Hepatocyte (in vitro differentiated cells): ENCODE measurements around the gene CALHM6. TPM values are rescaled to one million over a fixed set of nuclear protein-coding genes. Genes with fewer than 3 reads are reported as not detected.

Source experiments
- DNase-seq: peaks from one replicate; pipeline ENCODE4 v3.0.0-alpha.2; 2016; ENCODE audit warnings: low spot score
- H2AFZ ChIP-seq: fragments of 200-600 bp; sonication (generic); 2 replicates; pipeline ENCODE4 v1.6.0; 2016; ENCODE audit warnings: antibody characterized with exemption, mild to moderate bottlenecking
- H3K27ac ChIP-seq: fragments of 200-600 bp; sonication (generic); 2 replicates; pipeline ENCODE4 v1.5.1; 2016; ENCODE audit warnings: mild to moderate bottlenecking
- H3K27me3 ChIP-seq: fragments of 200-600 bp; sonication (generic); 2 replicates; pipeline ENCODE4 v1.6.1; 2016
- H3K36me3 ChIP-seq: fragments of 200-600 bp; sonication (generic); replicated peaks from 2 replicates; pipeline ENCODE4 v1.5.1; 2016; ENCODE audit warnings: low read depth; ENCODE audit not compliant: insufficient read depth
- H3K4me1 ChIP-seq: fragments of 200-600 bp; sonication (generic); 2 replicates; pipeline ENCODE4 v1.5.1; 2016; ENCODE audit warnings: mild to moderate bottlenecking, moderate library complexity; ENCODE audit not compliant: insufficient read depth
- H3K4me2 ChIP-seq: fragments of 200-600 bp; sonication (generic); 2 replicates; pipeline ENCODE4 v1.6.0; 2016
- H3K4me3 ChIP-seq: fragments of 200-600 bp; sonication (generic); 2 replicates; pipeline ENCODE4 v1.5.1; 2016; ENCODE audit warnings: mild to moderate bottlenecking
- H3K79me2 ChIP-seq: fragments of 200-600 bp; sonication (generic); 2 replicates; pipeline ENCODE4 v1.6.0; 2017; ENCODE audit warnings: mild to moderate bottlenecking
- H3K9me2 ChIP-seq: fragments of 200-600 bp; sonication (generic); replicated peaks from 2 replicates; pipeline ENCODE4 v1.6.0; 2017; ENCODE audit warnings: mild to moderate bottlenecking; ENCODE audit not compliant: insufficient read depth
- H3K9me3 ChIP-seq: fragments of 200-600 bp; sonication (generic); 2 replicates; pipeline ENCODE4 v1.5.1; 2016; ENCODE audit warnings: low read depth, mild to moderate bottlenecking
- H4K20me1 ChIP-seq: fragments of 200-600 bp; sonication (generic); 2 replicates; pipeline ENCODE4 v1.6.0; 2016; ENCODE audit warnings: mild to moderate bottlenecking; ENCODE audit not compliant: insufficient read depth, poor library complexity, severe bottlenecking
- CTCF ChIP-seq: fragments of 200-600 bp; sonication (generic); IDR thresholded peaks from 2 replicates; pipeline ENCODE4 v1.5.1; 2016; ENCODE audit warnings: antibody characterized with exemption, mild to moderate bottlenecking; ENCODE audit not compliant: poor library complexity
- EZH2 ChIP-seq: fragments of 200-600 bp; sonication (generic); IDR thresholded peaks from 2 replicates; pipeline ENCODE4 v1.6.1; 2016; ENCODE audit warnings: antibody characterized with exemption, mild to moderate bottlenecking, borderline replicate concordance
- EZH2phosphoT487 ChIP-seq: fragments of 200-600 bp; sonication (generic); IDR thresholded peaks from one replicate; pipeline ENCODE4 v1.6.1; 2018; ENCODE audit warnings: antibody characterized with exemption, mild to moderate bottlenecking, low read depth, moderate library complexity; ENCODE audit not compliant: unreplicated experiment, severe bottlenecking
- WGBS: methylation state at CpG from one replicate; pipeline ENCODE4 v1.1.6; 2016; ENCODE audit warnings: low lambda C conversion rate; ENCODE audit errors: missing lambda C conversion rate; 5-methylcytosine and 5-hydroxymethylcytosine counted together
- polyA plus RNA-seq: library from polyadenylated mRNA; unstranded; fragments of >200 nt; fragmentation: Nextera tagmentation; extraction: Ambion mirVana; gene quantifications from 2 replicates; pipeline ENCODE4 v1.2.1, GENCODE V29; 2016
- total RNA-seq: library from RNA; depleted of rRNA; stranded (reverse); fragments of >200 nt; gene quantifications from 2 replicates; pipeline ENCODE4 v1.2.3, GENCODE V29; 2014

The CALHM6 gene
- total and polyA plus RNA-seq, 2 experiments from 2014 or later, result 0.50 to 0.83 TPM

DNA sequence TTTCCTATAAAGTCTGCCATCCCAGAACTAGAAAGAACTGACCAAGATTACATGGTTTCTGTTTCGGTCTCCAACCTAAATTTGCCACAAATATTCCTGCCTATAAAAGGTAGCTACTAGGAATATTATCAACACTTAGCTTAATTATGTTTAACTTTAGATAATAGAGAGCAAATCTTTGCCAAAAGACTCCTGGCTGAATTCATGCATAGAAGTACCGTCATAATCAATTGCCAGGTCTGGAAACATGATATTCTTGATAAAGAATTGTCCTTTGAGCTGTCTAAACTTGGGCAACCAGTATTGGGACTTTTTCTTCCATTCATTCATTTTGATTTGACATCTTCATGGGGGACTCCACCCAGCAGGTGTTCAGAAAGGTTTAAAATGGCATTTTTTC, 22.4 kb downstream of the CALHM6 start:
- no peaks in the 10 kb centered on the region for H3K9me3 ChIP-seq
- H3K4me1 ChIP-seq, result no peaks in the 10 kb centered on the region
- no peaks in the 10 kb centered on the region for H3K79me2 ChIP-seq
- no peak overlapping the region for H3K27ac ChIP-seq
- H3K9me2 ChIP-seq, result no peaks in the 10 kb centered on the region
- H3K27me3 ChIP-seq, result no peaks in the 10 kb centered on the region
- H3K4me3 ChIP-seq, result no peak overlapping the region
- no peak overlapping the region for H2AFZ ChIP-seq
- H4K20me1 ChIP-seq, result no peaks in the 10 kb centered on the region
- DNase-seq, result no peak
- no peaks in the 10 kb centered on the region for H3K36me3 ChIP-seq
- TF ChIP-seq EZH2, result no peak
- TF ChIP-seq CTCF, result no peak
- TF ChIP-seq EZH2phosphoT487, result no peak
- no peak overlapping the region for H3K4me2 ChIP-seq
- 49% methylated on average over 2 of the region's 2 CpGs for WGBS

GRCh38 chr6:116485559-116486184, 24.5 kb downstream of the CALHM6 start:
- Histone ChIP-seq H3K36me3 (no peaks in the 10 kb centered on the region), H3K4me1 (no peaks in the 10 kb centered on the region), H3K79me2 (no peaks in the 10 kb centered on the region), H3K4me3 (no peak overlapping the region), H3K4me2 (no peak overlapping the region), H4K20me1 (no peaks in the 10 kb centered on the region), H3K9me2 (no peaks in the 10 kb centered on the region), H3K27me3 (no peaks in the 10 kb centered on the region), H3K27ac (no peak overlapping the region), H2AFZ (no peak overlapping the region), H3K9me3 (no peaks in the 10 kb centered on the region)
- no peak for TF ChIP-seq EZH2phosphoT487
- TF ChIP-seq CTCF, result no peak
- TF ChIP-seq EZH2, result no peak
- WGBS, result 78% methylated on average over 5 of the region's 5 CpGs
- DNase-seq, result no peak

- no peaks in the 10 kb centered on the region for H3K36me3 ChIP-seq
- H3K27me3 ChIP-seq, result no peaks in the 10 kb centered on the region
- no peak overlapping the region for H3K4me2 ChIP-seq
- H3K4me1 ChIP-seq, result no peaks in the 10 kb centered on the region
- no peaks in the 10 kb centered on the region for H3K9me2 ChIP-seq
- no peaks in the 10 kb centered on the region for H4K20me1 ChIP-seq
- no peak for DNase-seq
- no peak overlapping the region for H2AFZ ChIP-seq
- no peaks in the 10 kb centered on the region for H3K9me3 ChIP-seq
- WGBS, result 72% methylated on average over 1 of the region's 1 CpG
- H3K79me2 ChIP-seq, result no peaks in the 10 kb centered on the region
- no peak overlapping the region for H3K27ac ChIP-seq
- TF ChIP-seq CTCF (no peak), EZH2 (no peak)
- no peak overlapping the region for H3K4me3 ChIP-seq
Observed at GRCh38 chr6:116491610-116492330, 30.6 kb downstream of the CALHM6 start.
